Endothelial cell of umbilical vein (primary cell): ENCODE measurements around the gene DDR1. TPM values are rescaled to one million over a fixed set of nuclear protein-coding genes. Genes with fewer than 3 reads are reported as not detected.

Experiments
- BruUV-seq: library from RNA; stranded (reverse); fragments of 400-500 nt; replicated peaks from 2 replicates; lab custom pipeline; 2021; lab: Mats Ljungman, UMichigan
- CTCF ChIA-PET: fragments of 300-600, 350-600 bp; sonication (Branson Sonifier 250); formaldehyde crosslinking; loops from one replicate; lab custom pipeline; 2021; ENCODE audit warnings: antibody characterized with exemption, inconsistent platforms; lab: Charles Lee
- POLR2A ChIA-PET: fragments of 300-600, 350-600 bp; sonication (Branson Sonifier 250); formaldehyde crosslinking; loops from one replicate; lab custom pipeline; 2021; ENCODE audit warnings: antibody characterized with exemption, inconsistent platforms; lab: Charles Lee
- DNase-seq: peaks from one replicate; pipeline ENCODE4 v3.0.0-alpha.2; 2011; ENCODE audit warnings: low read depth, low spot score
- FAIRE-seq: peaks from 2 replicates; lab custom pipeline; 2011; peaks lifted over from hg19 to GRCh38; lab: Jason Lieb, UNC
- H2AFZ ChIP-seq: 2 replicates; pipeline ENCODE4 v1.6.0; 2012; ENCODE audit warnings: low read depth, low read length, control low read depth, inconsistent platforms
- H3K27ac ChIP-seq: 2 replicates; pipeline ENCODE4 v1.5.1; 2011; ENCODE audit warnings: low read depth, mild to moderate bottlenecking, control low read depth, low read length, moderate library complexity; ENCODE audit not compliant: insufficient read depth
- H3K27me3 ChIP-seq, 2 experiments: 2 replicates each; pipeline versions ENCODE4 v1.6.0 to v1.6.1; 2011; ENCODE audit warnings: low read length in 2 of 2, mixed read lengths in 1 of 2; ENCODE audit not compliant: control insufficient read depth in 2 of 2, insufficient read depth in 2 of 2
- H3K36me3 ChIP-seq, 2 experiments: 2 replicates in 1 of 2; 3 replicates in 1 of 2; pipeline ENCODE4 v1.5.1; 2011; ENCODE audit warnings: low read length in 2 of 2, mild to moderate bottlenecking in 1 of 2, moderate library complexity in 1 of 2; ENCODE audit not compliant: control insufficient read depth in 2 of 2, insufficient read depth in 2 of 2; ENCODE audit errors: extremely low read depth in 1 of 2
- H3K4me1 ChIP-seq: 3 replicates; pipeline ENCODE4 v1.5.1; 2011; ENCODE audit warnings: mild to moderate bottlenecking, low read length; ENCODE audit not compliant: control insufficient read depth, insufficient read depth; ENCODE audit errors: extremely low read depth
- H3K4me2 ChIP-seq: 2 replicates; pipeline ENCODE4 v1.6.1; 2011; ENCODE audit warnings: low read length, control low read depth, mixed read lengths; ENCODE audit not compliant: insufficient read depth
- H3K4me3 ChIP-seq, 3 experiments: fragments of 200-600 bp in 1 of 3; sonication (generic), shearing (Covaris generic) in 1 of 3; replicated peaks in 1 of 3; 2 replicates each; pipeline ENCODE4 v1.5.1; 2011 to 2016; ENCODE audit warnings: control low read depth in 3 of 3, low read length in 3 of 3, mild to moderate bottlenecking in 2 of 3, inconsistent platforms in 1 of 3, low read depth in 1 of 3, moderate library complexity in 1 of 3; ENCODE audit not compliant: insufficient read depth in 1 of 3
- H3K79me2 ChIP-seq: 2 replicates; pipeline ENCODE4 v1.6.0; 2012; ENCODE audit warnings: low read length, inconsistent platforms; ENCODE audit not compliant: control insufficient read depth, insufficient read depth
- H3K9ac ChIP-seq: replicated peaks from 2 replicates; pipeline ENCODE3; 2011; ENCODE audit warnings: low read length, control low read depth; ENCODE audit not compliant: insufficient read depth; ENCODE audit errors: extremely low read depth
- H3K9me1 ChIP-seq: replicated peaks from 3 replicates; pipeline ENCODE4 v1.6.0; 2011; ENCODE audit warnings: mild to moderate bottlenecking, low read length; ENCODE audit not compliant: control insufficient read depth, insufficient read depth; ENCODE audit errors: extremely low read depth
- H3K9me3 ChIP-seq: replicated peaks from 2 replicates; pipeline ENCODE4 v1.5.1; 2012; ENCODE audit warnings: low read length, inconsistent platforms; ENCODE audit not compliant: control insufficient read depth, insufficient read depth
- H4K20me1 ChIP-seq: replicated peaks from 2 replicates; pipeline ENCODE3; 2011; ENCODE audit warnings: mild to moderate bottlenecking, low read length; ENCODE audit not compliant: control insufficient read depth, insufficient read depth; ENCODE audit errors: extremely low read depth
- CTCF ChIP-seq, 2 donors: IDR thresholded peaks; 1 replicate in 1 of 2; 2 replicates in 1 of 2; pipeline ENCODE4 v1.5.1; 2011; ENCODE audit warnings: low read length in 2 of 2, mild to moderate bottlenecking in 2 of 2, moderate library complexity in 2 of 2, control low read depth in 1 of 2, inconsistent platforms in 1 of 2, low read depth in 1 of 2; ENCODE audit not compliant: insufficient read depth in 1 of 2; ENCODE audit errors: extremely low read depth in 1 of 2
- EZH2 ChIP-seq: IDR thresholded peaks from 2 replicates; pipeline ENCODE4 v1.6.1; 2012; ENCODE audit warnings: borderline replicate concordance, low read depth, mild to moderate bottlenecking, moderate library complexity, low read length, inconsistent platforms; ENCODE audit not compliant: severe bottlenecking
- FOS ChIP-seq: IDR thresholded peaks from 2 replicates; pipeline ENCODE4 v1.6.1; 2011; ENCODE audit warnings: mild to moderate bottlenecking, low read length, moderate library complexity, borderline replicate concordance; ENCODE audit not compliant: insufficient read depth
- GATA2 ChIP-seq: IDR thresholded peaks from 2 replicates; pipeline ENCODE4 v1.7.0; 2011; ENCODE audit warnings: low read depth, mild to moderate bottlenecking, moderate library complexity, mixed read lengths, low read length; ENCODE audit not compliant: insufficient read length, insufficient read depth
- JUN ChIP-seq: IDR thresholded peaks from 2 replicates; pipeline ENCODE4 v1.6.1; 2011; ENCODE audit warnings: borderline replicate concordance, low read depth; ENCODE audit not compliant: insufficient read length, insufficient read depth
- MAX ChIP-seq: IDR thresholded peaks from 2 replicates; pipeline ENCODE4 v1.6.1; 2011; ENCODE audit not compliant: insufficient read depth, insufficient read length
- MYC ChIP-seq: IDR thresholded peaks from one replicate; pipeline ENCODE4 v1.6.1; 2011; ENCODE audit warnings: mild to moderate bottlenecking, low read depth, low read length
- POLR2A ChIP-seq: IDR thresholded peaks from 2 replicates; pipeline ENCODE4 v1.6.1; 2012; ENCODE audit warnings: low read depth, mild to moderate bottlenecking, control low read depth, low read length
- POLR2AphosphoS5 ChIP-seq: IDR thresholded peaks from 2 replicates; pipeline ENCODE4 v1.6.1; 2012; ENCODE audit warnings: low read depth, mild to moderate bottlenecking, control low read depth, low read length, moderate library complexity; ENCODE audit not compliant: insufficient read depth
- dilution Hi-C: fragments of 300-500 bp; cut with MboI; formaldehyde crosslinking; loops from one replicate; pipeline ENCODE4 v1.15.0; 2019; ENCODE audit warnings: low sequenced_read_pairs; ENCODE audit not compliant: extremely low pct_ligation_motif_present
- intact Hi-C: fragments of 100-400 bp; cut with micrococcal nuclease; formaldehyde crosslinking; loops from one replicate; pipeline ENCODE4 v1.10.0; 2022
- polyA plus RNA-seq, 4 experiments: library from polyadenylated mRNA; depleted of rRNA in 3 of 4; stranded (reverse) in 3 of 4; unstranded in 1 of 4; fragments of >200 nt; gene quantifications; 2 replicates each; pipeline versions ENCODE4 v1.2.1 to v1.2.3, GENCODE V29; 2011 to 2012; ENCODE audit warnings: missing spikeins in 1 of 4
- total RNA-seq: library from RNA; stranded (reverse); gene quantifications from 2 replicates; pipeline ENCODE4 v1.2.3, GENCODE V29; 2021

DDR1 gene
- total and polyA plus RNA-seq, 2 donors (not counting 3 experiments of a cell fraction or from before 2014, with no cell fraction given): 8.8 to 22.9 TPM

- FAIRE-seq (no peak), DNase-seq (no peak)
- Histone ChIP-seq H3K9me1 (no peaks in the 10 kb centered on the region), H3K27ac (no peak overlapping the region), H4K20me1 (no peaks in the 10 kb centered on the region), H2AFZ (no peak overlapping the region), H3K36me3 (no peaks in the 10 kb centered on the region), H3K9ac (no peak overlapping the region), H3K79me2 (no peaks in the 10 kb centered on the region), H3K4me3 (no peak overlapping the region), H3K27me3 (peaks cover 11 to 19% of the 10 kb centered on the region in 2 experiments), H3K4me1 (no peaks in the 10 kb centered on the region), H3K9me3 (no peaks in the 10 kb centered on the region), H3K4me2 (no peak overlapping the region)
- ChIA-PET POLR2A (no interaction called here), CTCF (no interaction called here)
- intact Hi-C loops: no loop called here
- no TSS peak for BruUV-seq
- no peak for TF ChIP-seq MAX
- no peak for TF ChIP-seq GATA2
- TF ChIP-seq EZH2: no peak
- no peak for TF ChIP-seq POLR2AphosphoS5
- TF ChIP-seq MYC: no peak
- TF ChIP-seq CTCF (IDR thresholded peaks at IDR 0.05; ENCODE audit: extremely low read depth in 1 of 2, insufficient read depth in 1 of 2, low read depth in 1 of 2, low read length in 2 of 2): no peak
- TF ChIP-seq FOS: no peak
- TF ChIP-seq POLR2A: no peak
- TF ChIP-seq JUN: no peak
- dilution Hi-C loops: no loop called here
These were observed 29.9 kb upstream of the DDR1 start for GRCh38 chr6:30854285-30855040.
